ENCODE data around the gene GALNT17.
"Not testable (repeated sequence)": the region's sequence is repeated elsewhere in the genome, so short reads cannot be mapped to it uniquely, and the experiment has no call there.

GALNT17 gene

DNA sequence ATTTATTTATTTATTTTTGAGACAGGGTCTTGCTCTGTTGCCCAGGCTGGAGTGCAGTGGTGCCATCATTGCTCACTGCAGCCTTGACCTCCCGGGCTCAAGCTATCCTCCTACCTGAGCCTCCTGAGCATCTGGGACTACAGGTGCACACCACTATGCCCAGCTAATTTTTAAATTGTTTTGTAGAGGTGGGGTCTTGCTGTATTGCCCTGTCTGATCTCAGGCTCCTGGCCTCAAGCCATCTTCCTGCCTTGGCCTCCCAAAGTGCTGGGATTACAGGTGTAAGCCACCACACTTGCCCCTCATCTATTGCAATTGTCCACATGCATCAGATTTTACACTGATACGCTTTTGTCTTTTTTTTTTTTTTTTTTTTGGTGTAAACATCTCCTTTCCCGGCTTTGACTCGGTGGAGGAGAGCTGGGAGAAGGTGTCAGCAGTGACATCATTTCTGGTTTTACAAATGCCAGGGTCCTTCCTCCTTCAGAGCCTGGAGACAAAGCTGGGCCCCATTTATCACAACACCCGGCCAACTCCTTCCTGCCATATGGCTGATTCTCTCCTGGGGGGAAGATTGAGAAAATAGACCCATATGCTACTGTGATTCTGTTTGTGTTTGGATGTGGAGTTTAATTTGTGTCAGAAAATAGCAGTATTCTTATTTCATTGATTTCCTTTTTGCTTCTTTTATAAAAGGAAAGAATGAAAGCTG, 61.3 kb downstream of the GALNT17 start:
- TF ChIP-seq ZNF274 (IDR thresholded peaks at IDR 0.05; ENCODE audit: low read depth, low read length) = no peak
- H3K4me3 ChIP-seq (ENCODE audit: low read length) = no peak overlapping the region

DNA sequence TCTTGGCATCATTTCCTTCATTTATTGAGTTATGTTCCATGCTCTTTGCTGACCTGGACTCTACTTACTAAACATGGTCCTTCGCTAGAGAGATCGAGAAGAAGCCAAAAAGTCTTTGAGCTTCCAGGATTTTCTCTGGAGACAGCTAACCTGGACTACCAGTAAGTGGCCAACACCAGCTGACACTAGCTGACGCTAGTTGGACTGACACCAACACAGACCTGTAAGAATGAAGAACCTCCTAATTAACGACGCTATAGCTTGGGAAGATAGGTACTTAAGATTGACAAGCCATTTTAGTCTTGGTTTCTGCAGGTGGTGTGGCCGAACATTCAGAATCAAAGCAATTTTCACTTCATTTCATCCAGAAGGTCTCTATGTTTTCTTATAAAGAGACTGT, 66.4 kb downstream of the GALNT17 start:
- no peak for TF ChIP-seq ZNF274 (IDR thresholded peaks at IDR 0.05; ENCODE audit: low read depth, low read length)
- H3K4me3 ChIP-seq (ENCODE audit: low read length) = no peak overlapping the region

DNA sequence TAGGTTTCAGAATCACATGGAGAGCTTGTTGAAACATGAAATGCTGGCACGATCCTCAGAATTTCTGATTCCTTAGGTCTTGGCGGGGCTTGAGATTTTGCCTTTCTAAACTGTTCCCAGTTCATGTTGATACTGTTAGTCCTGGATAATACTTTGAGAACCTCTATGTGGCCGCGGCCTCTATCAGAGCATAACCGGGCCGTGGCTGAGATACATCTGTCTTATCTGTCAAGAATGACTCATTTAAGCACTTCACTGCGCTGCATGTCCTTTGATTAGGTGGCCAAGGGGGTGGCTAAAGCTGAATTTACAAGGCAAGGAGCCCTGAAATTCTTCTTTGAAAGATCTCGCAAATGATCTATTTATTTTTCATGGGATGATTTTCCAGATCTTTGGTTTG, 66.9 kb downstream of the GALNT17 start:
- no peak for TF ChIP-seq ZNF274 (IDR thresholded peaks at IDR 0.05; ENCODE audit: low read depth, low read length)
- no peak overlapping the region for H3K4me3 ChIP-seq (ENCODE audit: low read length)

GRCh38 chr7:71206184-71206583, 74.2 kb downstream of the GALNT17 start:
- H3K4me3 ChIP-seq (ENCODE audit: low read length) = no peak overlapping the region
- TF ChIP-seq ZNF274 (IDR thresholded peaks at IDR 0.05; ENCODE audit: low read depth, low read length) = no peak

GRCh38 chr7:71208881-71209280, 76.9 kb downstream of the GALNT17 start:
- no peak for TF ChIP-seq ZNF274 (IDR thresholded peaks at IDR 0.05; ENCODE audit: low read depth, low read length)
- no peak overlapping the region for H3K4me3 ChIP-seq (ENCODE audit: low read length)

- not testable (repeated sequence) for H3K4me3 ChIP-seq (ENCODE audit: low read length)
These were observed 77.5 kb downstream of the GALNT17 start for GRCh38 chr7:71209484-71209883.

GRCh38 chr7:71210220-71210619, 78.3 kb downstream of the GALNT17 start:
- H3K4me3 ChIP-seq (ENCODE audit: low read length) = no peak overlapping the region
- no peak for TF ChIP-seq ZNF274 (IDR thresholded peaks at IDR 0.05; ENCODE audit: low read depth, low read length)

DNA sequence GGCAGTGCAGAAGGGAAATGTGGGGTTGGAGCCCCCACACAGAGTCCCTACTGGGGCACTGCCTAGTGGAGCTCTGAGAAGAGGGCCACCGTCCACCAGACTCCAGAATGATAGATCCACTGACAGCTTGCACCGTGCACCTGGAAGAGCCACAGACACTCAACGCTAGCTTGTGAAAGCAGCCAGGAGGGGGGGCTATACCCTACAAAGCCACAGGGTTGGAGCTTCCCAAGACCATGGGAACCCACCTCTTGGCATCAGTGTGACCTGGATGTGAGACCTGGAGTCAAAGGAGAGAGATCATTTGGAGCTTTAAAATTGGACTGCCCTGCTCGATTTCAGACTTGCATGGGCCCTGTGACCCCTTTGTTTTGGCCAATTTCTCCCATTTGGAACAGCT, 80.5 kb downstream of the GALNT17 start:
- H3K4me3 ChIP-seq (ENCODE audit: low read length) = not testable (repeated sequence)

DNA sequence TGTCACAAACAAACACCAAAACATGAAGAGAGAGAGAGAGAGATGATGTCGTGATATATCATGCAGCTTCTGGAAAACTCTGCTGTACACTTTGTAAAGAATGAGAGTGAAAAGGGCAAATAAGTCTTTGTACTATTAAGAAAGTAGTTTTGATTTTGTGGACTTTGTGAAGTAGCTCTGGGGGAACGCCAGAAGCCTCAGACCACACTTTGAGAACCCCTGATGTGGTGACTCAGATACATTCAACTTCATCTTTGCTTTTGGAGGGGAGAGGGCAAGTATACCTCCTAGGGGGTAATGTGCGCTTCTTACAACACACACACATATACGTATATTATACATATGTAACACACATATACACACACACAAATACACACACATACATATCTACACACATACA, 84.3 kb downstream of the GALNT17 start:
- no peak overlapping the region for H3K4me3 ChIP-seq (ENCODE audit: low read length)
- TF ChIP-seq ZNF274 (IDR thresholded peaks at IDR 0.05; ENCODE audit: low read depth, low read length) = no peak

DNA sequence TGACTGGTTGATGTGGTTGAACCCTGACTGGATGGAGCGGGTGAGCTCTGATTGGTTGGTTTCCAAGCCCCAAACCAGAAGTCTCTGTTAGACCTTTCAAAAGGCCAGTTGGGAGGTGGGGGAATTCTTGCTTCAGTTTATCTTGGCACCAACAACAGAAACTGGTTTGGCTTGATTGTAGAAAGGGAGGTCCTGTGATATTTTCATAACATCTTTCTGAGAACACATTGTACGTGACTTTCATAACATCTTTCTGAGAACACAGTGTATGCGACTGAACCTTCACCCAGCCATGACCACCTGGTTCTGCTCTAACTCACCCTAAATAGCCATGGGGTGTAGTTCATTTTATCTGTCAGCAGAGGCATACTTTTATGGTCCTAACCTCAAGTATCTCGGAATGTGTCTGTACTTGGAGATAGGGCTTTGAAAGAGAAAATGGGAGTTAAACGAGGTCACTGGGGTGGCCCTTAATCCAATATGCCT, 88.3 kb downstream of the GALNT17 start:
- no peak for TF ChIP-seq ZNF274 (IDR thresholded peaks at IDR 0.05; ENCODE audit: low read depth, low read length)
- no peak overlapping the region for H3K4me3 ChIP-seq (ENCODE audit: low read length)

- TF ChIP-seq ZNF274 (IDR thresholded peaks at IDR 0.05; ENCODE audit: low read depth, low read length) = no peak
- no peak overlapping the region for H3K4me3 ChIP-seq (ENCODE audit: low read length)
These were observed 89.1 kb downstream of the GALNT17 start for GRCh38 chr7:71221049-71221448.

GRCh38 chr7:71221549-71221948, 89.6 kb downstream of the GALNT17 start:
- TF ChIP-seq ZNF274 (IDR thresholded peaks at IDR 0.05; ENCODE audit: low read depth, low read length) = no peak

DNA sequence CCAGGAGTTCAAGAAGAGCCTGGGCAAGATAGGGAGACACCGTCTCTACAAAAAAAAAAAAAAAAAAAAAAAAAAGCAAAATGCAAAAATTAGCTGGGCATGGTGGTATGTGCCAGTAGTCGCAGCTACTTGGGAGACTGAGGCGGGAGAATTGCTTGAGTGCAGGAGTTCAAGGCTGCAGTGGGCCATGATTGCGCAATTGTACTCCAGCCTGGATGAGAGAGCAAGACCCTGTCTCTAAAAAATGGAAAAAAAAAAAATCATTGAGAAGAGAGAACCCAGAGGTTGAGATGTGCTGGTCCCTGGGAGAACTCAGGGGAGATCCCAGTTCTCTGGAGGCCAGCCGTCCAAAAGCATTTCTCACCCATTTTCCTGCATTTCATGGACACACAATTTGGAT, 95.2 kb downstream of the GALNT17 start:
- TF ChIP-seq ZNF274 (IDR thresholded peaks at IDR 0.05; ENCODE audit: low read depth, low read length) = no peak
- H3K4me3 ChIP-seq (ENCODE audit: low read length) = no peak overlapping the region

More at GRCh38 chr7:71221549-71221948, 89.6 kb downstream of the GALNT17 start:
- no peak overlapping the region for H3K4me3 ChIP-seq (ENCODE audit: low read length)

- H3K4me3 ChIP-seq (ENCODE audit: low read length) = no peak overlapping the region
- no peak for TF ChIP-seq ZNF274 (IDR thresholded peaks at IDR 0.05; ENCODE audit: low read depth, low read length)
These were observed 97.2 kb downstream of the GALNT17 start for GRCh38 chr7:71229148-71229547.

GRCh38 chr7:71229699-71230098, 97.8 kb downstream of the GALNT17 start:
- H3K4me3 ChIP-seq (ENCODE audit: low read length) = no peak overlapping the region

GRCh38 chr7:71235253-71235652, 103.3 kb downstream of the GALNT17 start:
- no peak overlapping the region for H3K4me3 ChIP-seq (ENCODE audit: low read length)
- TF ChIP-seq ZNF274 (IDR thresholded peaks at IDR 0.05; ENCODE audit: low read depth, low read length) = no peak

More at GRCh38 chr7:71229699-71230098, 97.8 kb downstream of the GALNT17 start:
- TF ChIP-seq ZNF274 (IDR thresholded peaks at IDR 0.05; ENCODE audit: low read depth, low read length) = no peak
